ENCODE data around the gene CENPK.
"Not testable (repeated sequence)": the region's sequence is repeated elsewhere in the genome, so short reads cannot be mapped to it uniquely, and the experiment has no call there.

CENPK gene

DNA sequence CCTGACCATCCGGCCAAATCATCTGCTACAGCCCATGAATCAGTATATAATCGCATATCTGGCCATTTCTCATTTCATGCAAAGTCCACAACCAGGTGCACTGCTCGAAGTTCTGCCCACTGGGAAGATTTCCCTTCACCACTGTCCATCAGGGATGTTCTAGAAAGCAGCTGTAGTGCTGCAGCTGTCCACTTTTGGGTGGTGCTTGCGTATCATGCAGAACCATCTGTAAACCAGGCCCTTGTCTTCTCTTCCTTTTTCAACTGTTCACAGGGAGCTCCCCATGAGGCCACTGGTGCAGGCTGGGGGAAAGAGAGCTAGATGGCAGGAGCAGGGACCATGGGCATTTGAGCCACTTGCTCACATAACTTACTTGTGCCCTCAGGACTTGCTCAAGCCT, 73.8 kb downstream of the CENPK start:
- DNase-seq: no peak

GRCh38 chr5:65488038-65488687, 74.8 kb downstream of the CENPK start:
- not testable (repeated sequence) for DNase-seq

- not testable (repeated sequence) for DNase-seq
Observed at GRCh38 chr5:65486803-65487202, 76.2 kb downstream of the CENPK start.

GRCh38 chr5:65485405-65485804, 77.6 kb downstream of the CENPK start:
- DNase-seq: no peak

GRCh38 chr5:65483546-65484346, 79.2 kb downstream of the CENPK start:
- DNase-seq: peak; percentile 48

- DNase-seq: peak; percentile 45
Observed at GRCh38 chr5:65482736-65483545, 80.0 kb downstream of the CENPK start.

- DNase-seq: peak; percentile 34
Observed at GRCh38 chr5:65482296-65482735, 80.7 kb downstream of the CENPK start.

- peak; percentile 89 for DNase-seq
Observed at GRCh38 chr5:65481635-65482295, 81.2 kb downstream of the CENPK start, which contains the start of gene ADAMTS6. TSS of gene ADAMTS6 (minus strand) at chr5:65481920. CDS start at chr5:65473673, 8,247 bp downstream.

DNA sequence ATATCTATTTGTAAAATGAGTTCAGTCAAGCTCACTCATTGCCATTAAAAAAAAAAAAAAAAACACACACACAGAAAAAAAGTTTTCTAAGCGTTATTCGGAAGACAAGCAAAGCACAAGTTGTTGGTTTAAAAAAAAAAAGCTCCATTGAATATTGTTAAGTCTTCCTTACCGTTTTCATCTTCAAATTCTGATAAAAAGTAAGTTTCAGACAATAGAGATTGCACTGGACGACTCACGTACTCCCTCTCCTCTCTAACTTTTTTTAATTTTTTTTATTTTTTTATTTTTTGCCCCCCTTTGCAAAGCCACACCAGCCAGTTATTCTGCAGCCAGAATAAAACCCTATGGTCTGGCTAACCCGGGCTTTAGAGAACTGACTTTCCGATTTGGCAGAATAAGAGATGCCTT, 81.8 kb downstream of the CENPK start:
- no peak for DNase-seq

DNA sequence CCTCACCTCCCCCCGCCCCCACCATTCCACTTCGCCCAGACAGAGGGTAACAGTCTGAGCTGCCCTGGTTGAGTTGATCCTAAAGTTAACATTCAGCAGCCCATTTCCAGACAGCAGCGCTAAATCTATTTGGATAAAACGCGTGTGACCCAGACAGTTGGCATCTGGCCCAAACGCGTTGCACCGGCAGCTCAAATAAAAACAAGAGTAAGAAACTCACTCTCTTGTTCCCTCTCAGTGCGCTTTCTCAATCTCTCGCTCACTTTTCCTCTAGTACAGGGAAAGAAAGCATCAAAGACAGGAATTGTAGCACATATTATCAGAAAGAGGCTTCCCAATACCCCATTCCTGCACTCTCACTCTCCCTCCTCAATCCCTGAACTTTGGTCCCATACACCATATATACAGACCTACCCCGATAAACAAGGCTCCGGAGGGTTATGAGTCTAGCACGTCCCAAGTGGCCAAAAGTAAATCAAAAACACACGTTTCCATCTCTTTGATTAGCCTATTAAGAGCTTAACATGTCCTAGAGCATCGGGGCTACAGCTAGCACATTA, 82.6 kb downstream of the CENPK start:
- DNase-seq: peak; percentile 46

- no peak for DNase-seq
Observed at GRCh38 chr5:65479527-65479926, 83.4 kb downstream of the CENPK start.

- DNase-seq: no peak
Observed at GRCh38 chr5:65478336-65478735, 84.6 kb downstream of the CENPK start.

DNA sequence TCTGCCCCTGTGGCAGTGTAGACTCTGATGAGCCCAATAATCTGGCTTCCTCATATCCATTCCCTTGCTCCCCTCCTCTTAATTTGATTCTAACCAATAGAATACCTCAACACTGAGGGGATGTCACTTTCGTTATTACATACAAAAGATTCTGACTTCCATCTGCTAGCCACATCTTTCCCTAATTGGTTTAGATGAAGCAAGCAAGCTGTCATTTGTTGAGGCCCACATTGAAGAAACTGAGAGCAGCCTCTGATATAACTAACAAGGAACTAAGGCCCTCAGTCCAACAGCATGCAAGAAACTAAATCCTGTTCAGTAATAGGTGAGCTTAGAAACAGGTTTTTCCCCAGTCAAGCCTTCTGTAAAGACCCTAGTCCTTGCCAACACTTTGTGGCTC, 87.1 kb downstream of the CENPK start:
- DNase-seq: no peak

DNA sequence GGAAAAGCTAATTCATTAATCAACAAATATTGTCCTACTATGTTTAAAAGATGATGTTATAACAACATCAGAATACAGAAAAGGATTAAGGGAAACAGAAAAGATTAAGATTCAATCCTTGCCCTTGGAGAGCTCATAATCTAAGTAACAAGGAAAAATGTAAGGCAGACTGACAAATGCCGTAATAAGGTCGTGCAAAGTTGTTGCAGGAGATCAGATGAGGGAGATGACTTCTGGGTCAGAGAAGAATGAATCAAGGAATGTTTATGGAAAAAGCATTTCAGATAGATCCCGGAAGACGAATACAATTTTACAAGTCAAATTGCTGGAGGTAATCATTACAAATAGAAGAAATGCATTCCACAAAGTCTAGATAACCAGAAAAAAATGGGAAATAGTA, 87.6 kb downstream of the CENPK start:
- no peak for DNase-seq

DNA sequence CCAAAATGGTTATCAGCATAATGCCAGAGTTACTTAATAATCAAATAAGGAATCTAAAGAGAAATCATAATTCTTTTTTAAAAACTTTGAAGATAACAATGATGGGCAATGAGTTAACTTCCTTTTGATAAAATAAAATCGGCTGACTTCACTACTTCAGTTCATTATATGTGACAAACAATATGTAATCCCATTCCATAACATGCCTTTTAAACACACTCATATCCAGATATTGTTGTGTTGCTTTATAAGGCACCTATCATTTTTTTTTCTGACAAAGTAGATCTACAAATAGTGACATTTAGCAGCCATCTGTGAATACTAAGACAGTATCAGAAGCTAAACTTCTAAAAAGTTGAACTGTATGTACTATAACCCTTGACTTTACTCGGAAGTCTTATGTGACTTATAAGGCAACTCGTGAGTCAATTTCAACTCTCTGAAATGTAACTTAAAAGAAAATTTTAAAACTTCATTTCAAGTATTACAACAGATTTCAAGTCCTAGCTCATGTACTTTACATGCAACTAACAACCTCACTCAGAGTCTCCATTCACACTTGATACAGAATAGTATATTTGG, 88.7 kb downstream of the CENPK start:
- no peak for DNase-seq

DNA sequence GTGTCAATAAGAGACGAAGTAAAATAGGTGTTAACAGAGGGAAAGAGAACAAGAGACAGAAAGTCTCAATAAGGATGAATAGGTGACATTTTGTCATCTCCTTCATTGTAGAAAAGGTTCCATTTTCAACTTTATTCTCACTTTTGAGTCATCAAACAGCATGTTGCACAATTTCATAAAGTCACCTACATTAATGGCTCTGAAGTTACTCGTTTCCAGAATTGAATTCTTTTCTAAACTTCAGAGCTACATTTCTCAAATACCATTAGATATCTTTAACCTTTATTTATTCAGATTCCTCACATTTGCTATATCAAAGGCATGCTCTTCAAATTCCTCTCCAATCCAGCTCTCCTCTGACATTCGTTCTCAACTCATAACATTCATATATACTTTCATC, 94.3 kb downstream of the CENPK start:
- DNase-seq: no peak
